GM19463 (cell line): Measurements from ENCODE around the gene GPHN.

Source experiments
- ATAC-seq: cut with Tn5 transposase; IDR thresholded peaks from one replicate; pipeline ENCODE4 v1.9.1; 2021; ENCODE audit warnings: mild to moderate bottlenecking, moderate library complexity; ENCODE audit not compliant: unreplicated experiment

Gene GPHN

DNA sequence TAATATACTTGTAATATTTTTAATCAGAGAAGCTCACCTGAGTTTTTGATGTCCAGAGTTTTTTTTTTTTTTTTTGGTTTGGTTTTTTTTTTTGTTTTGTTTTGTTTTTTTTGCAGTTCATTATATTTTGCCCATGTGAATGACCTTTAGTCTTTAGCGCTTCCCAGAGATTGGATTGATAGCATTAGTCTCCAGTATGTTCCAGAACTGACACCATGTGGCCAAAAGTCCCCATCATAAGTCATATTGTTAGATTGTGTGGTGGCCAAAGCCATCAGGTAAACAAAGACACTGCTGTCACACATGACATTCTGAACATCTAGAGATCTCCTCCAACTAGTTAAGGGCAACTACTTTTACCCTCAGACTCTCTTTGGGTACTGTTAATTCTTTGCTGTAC, 408.5 kb downstream of the GPHN start:
- ATAC-seq = no peak

DNA sequence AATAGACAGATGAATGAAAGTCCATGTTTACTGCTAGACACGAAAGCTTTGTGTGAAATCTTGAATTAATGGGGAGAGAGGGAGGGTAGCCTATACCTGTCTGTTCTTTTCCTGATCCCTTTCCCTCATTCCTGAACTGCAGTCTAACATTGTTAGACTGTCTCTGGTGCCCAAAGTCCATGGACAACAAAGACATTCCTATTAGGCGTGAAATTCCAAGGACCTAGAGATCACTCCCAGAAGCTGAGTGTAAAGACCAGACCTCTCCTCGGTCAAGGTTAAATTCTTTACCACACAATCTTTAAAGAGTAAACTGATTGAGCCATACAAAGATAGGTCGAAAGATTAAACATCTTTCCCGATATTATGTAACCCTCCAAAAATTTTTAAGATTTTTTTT, 410.6 kb downstream of the GPHN start:
- ATAC-seq = no peak

DNA sequence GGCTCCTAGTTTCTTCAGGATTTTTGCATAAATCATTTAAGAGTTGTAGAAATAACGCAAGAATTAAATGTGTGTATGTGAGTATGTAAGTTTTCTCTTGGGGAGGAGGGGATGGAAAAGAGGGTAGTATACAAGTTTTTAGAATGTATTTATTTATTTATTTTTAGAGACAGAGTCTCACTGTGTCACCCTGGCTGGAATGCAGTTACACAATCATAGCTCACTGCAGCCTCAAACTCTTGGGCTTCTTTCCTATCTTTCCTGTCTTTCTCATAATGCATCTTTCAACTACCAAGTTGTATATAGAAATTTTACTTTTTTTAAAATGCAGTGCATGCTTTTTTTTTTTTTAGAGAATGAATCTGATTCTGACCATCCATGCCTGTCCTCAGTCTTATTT, 412.2 kb downstream of the GPHN start:
- no peak for ATAC-seq

DNA sequence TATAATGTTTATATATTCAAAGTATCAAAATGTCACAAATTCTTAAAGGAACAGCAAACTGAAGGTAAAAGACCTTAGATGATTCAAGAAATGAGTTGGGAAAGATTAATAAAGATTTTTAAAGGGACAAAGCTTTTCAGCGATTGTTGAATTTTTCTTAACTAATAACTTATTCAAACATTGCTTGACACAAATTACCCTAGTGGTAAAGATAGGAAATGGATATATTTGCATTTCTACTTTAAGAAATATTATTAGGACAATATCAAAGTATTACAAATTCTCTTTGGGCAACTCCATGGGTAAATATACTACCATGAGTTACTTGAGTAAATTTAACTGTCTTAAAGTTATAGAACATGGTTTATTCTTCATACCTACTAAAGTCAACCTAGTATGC, 415.3 kb downstream of the GPHN start:
- ATAC-seq = no peak

DNA sequence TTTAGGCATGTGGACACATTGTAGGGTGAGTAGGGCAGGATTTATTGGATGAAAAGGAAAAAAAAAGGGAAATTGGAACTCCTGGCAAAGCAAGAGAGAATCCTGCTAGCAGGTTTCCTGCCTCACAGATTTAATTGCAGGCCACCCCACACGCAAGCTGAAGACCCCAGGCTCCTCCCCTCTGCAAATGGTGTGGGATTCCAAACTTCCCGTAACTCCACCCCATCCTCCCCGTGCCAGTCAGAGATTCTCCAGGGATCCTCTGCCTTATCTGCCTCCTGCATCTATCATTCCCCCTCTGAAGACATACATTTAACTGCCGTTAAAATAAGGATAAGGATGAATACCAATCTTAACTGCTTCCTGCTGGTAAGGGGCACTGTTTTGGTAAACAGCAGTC, 431.5 kb downstream of the GPHN start:
- ATAC-seq = no peak

DNA sequence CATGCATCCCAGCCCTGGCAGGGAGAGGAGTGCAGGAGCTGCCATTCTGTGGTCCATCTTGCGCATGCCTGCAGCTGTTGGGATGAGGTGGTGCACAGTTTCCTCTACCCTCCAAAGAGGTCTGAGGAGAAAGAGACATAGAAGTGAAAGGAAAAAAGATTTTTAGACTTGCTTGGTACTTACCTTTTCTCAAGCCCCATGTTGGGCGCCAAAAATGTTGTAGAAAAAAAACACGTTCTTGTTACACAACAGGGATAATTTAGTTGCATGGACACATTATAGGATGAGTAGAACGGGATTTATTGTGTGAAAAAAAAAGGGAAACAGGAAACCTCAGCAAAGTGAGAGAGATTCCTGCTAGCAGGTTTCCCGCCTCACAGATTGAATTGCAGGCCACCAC, 436.9 kb downstream of the GPHN start:
- no peak for ATAC-seq

DNA sequence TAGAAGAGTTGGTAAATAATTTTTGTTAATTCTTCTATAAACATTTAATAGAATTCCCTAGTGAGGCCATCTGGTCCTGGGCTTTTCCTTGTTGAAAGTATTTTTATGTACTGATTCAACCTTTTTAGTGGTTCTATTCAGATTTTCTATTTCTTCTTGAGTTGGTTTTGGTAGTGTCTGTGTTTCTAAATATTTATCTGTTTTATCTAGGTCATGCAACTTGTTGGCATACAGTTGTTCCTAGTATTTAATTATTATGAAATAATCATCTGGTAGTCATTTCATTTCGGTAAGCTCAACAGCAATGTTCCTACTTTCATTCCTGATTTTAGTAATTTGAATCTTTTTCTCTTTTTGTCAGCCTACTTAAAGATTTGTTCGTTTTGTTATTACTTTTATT, 447.2 kb downstream of the GPHN start:
- no peak for ATAC-seq

DNA sequence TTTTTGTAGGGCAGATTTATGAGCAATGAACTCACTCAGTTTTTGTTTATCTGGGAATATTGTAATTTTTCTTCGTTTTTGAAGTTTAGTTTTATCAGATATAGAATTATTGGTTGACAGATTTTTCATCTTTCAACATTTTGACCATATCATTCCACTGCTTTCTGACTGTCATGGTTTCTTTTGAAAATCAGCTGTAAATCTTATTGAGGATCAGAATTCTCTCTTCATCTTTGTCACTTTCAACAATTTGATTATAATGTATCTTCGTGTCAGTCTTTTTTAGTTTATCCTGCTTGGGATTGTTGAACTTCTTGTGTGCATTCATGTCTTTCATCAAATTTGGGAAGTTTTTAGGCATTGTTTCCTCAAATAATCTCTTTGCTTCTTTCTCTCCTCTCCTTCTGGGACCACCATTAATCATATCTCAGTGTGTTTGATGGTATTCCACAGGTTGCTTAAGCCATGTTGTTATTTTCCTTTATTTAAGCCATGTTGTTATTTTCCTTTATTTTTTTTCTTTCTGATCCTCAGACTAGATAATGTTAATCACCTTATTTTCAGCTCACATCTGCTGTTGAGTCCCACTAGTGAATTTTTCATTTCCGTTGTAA, 451.6 kb downstream of the GPHN start:
- no peak for ATAC-seq

DNA sequence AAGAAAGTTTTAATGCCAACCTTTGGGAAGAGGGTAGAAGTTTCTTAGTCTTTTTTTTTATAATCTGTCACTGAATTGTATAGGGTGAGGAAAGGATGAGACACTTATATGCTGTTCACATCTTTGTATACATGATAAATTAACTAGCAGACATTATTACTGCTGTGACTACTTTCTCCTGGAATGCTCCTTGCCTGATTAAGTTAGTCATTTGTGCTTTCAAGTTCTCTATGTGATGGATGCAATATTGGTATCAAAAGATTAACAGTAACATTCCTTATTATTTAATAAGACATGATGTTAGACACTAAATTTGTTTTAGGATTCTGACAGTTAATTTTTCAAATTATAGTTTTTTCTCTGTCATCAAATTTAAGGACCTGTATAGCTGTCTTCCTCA, 457.9 kb downstream of the GPHN start:
- ATAC-seq = no peak

DNA sequence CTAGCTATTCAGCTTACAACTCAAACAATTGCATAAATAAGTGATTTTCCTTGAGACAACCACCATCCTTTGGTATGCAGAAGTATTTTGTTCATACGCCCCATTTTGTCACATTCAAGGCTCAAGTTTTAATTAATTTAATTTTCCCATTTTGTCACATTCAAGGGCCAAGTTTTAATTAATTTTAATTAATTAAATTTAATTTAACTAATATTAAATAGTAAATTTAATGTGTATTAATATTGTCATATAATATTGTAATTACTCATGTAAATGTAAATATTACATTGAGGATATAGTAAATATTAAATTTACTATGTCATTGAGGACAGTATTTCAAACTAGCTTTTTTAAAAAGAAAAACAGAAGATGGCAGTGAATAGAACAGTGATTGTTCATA, 464.5 kb downstream of the GPHN start:
- no peak for ATAC-seq

DNA sequence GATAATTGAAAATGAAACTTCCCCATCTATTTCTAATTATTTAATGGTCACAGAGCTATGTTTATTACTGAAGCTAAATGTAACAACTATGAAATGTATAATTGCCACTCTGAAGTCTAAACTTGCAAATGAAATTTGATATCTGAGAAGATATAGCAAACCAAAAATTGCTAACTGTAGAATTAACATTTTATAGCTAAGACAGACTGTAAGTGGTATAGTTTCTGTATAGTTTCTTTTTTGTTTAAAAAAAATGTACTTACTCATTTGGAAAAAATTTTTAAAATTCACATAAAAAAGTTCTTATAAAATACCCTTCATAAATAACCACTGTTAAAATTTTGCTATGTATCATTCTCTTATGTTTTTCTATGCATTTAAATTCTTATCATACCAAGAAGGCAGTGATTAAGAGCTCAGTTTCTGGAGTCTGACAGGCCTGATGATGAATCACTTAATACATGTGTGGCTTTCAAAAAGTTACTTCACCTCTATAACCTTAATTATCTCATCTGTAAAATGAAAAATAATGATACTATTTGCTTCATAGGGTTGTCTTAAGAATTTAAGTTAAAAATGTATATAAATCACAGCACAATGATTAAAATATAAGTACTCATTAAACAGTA, 466.6 kb downstream of the GPHN start:
- ATAC-seq = no peak

DNA sequence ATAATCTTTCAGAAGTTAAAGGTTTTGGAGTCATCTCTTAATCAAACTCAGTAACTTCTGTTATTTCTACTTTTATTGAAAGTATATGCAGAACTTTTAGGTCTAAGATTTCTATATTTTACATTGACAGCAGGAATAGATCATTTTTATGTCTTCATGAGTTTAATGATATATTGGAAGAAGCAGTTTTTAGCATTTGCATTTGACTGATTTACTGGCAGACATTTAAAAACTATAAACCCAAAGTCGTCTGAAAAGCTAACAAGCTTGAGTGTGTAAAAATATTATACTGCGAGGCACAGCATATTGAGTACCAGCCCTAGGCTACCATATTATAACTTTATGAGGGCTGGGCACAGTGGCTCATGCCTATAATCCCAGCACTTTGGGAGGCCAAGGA, 467.3 kb downstream of the GPHN start:
- ATAC-seq = no peak

DNA sequence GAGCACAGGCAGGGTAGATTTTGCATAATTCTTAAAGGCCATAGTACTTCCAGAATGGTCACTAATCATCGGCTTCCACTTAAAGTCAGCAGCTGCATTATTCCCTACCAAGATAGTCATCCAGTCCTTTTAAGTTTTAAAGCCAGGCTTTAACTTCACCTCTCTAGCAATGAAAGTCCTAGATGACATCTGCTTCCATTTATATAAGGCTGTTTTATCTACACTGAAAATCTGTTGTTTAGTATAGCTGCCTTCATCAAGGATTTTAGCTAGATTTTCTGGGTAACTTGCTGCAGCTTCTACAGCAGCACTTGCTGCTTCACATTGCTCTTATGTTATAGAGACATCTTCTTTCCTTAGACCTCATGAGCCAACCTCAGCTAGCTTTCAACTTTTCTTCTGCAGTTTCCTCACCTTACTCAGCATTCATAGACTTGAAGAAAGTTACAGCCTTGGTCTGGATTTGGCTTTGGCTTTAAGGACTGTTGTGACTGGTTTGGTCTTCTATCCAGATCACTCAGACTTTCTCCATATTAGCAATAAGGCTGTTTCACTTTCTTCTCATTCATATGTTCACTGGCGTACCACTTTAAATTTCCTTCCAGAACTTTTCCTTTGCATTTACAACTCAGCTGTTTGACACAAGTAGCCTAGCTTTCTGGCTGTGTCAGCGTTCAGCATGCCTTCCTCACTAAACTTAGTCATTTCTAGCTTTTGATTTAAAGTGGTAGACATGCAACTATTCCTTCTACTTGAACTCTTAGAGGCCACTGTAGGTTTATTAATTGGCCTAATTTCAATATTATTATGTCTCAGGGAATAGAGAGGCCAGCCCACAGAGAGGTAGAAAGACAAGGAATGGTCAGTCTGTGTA, 471.4 kb downstream of the GPHN start:
- no peak for ATAC-seq

DNA sequence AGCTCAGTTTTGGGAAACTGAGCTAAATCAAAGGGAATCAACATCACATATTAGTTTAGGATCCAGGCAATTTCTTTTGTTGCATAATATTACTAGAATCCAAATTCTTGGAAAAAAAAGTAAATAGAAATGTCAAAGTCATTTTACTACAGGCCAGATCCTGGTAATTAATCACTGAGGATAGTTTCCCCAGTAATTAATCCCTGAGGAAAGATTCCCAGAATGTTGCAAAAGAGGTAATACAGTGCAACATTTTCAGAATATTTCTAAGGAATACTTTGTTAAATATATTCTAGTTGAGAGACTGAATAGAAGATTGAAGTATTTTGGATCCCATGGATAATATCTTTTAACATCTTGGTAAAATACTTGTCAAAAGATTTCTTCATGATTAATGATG, 474.3 kb downstream of the GPHN start:
- no peak for ATAC-seq

DNA sequence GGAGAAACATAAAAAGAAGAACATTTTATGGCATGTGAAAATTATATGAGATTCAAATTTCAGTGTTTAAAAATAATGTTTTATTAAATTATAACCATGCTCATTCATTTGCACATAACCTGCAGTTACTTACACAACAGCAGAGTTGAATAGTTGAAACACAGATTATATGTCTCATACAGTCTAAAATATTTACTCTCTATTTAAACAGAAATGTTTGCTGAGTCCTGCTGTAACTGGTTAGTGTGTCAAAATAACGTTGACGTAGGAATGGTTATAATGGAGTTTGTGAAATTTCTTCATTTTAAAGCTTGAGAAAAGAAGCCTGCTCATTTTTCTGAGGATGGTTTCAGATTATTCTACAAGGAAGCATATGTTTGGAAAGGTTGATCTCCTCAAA, 484.8 kb downstream of the GPHN start:
- no peak for ATAC-seq

DNA sequence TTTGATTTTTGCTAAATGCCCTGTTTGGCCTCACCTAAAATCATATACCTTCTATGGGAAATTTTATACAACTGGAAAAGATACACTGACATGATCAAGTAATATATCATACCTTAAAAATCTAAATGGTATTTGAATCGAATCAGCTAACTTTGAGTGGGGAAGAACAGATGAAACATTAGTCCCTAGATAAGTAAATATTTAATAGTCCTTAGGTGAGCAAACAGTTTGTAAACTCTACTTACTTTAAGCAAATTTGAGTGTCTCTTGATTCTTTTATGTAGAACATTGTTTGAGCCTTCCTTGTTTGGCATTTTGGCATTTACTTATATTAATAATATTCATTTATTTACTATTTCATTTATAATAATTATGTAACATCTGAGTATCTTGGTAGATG, 485.6 kb downstream of the GPHN start:
- ATAC-seq = no peak

DNA sequence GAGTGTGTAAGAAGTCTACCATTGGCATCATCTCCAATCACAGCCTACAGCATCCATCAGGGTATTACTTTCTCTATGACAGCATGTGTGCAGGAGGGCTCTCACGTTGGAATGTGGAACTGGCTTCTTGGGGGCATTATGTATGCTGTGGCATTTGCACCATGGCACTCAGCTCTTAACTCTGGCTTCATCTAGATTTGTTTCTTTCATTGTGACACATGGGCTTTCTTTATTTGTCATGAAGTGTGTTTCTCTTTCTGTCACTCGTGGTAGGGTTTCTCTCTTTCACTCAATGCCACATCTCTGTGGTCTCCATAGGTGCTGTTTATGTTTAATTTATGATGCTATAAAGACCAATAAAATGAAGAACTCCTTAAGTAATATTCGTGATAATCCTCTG, 490.1 kb downstream of the GPHN start:
- no peak for ATAC-seq

DNA sequence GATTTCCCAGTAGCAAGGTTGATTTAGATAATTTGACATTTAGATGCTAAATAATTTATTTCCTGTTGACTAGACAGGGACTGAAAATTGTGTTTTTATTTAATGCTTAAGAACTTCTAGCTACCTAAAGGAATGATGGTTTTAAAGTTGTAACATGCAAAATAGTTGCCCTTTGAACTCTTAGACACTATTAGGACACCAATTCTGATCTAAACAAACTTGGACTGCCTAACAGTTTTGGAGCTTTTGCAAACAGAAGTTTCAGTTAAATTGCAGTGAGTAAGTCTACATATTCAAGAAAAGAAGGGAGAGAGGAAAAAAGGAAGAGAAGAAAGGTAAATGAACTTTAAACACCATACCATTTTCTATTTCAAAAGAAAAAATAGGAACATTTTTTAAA, 492.0 kb downstream of the GPHN start:
- ATAC-seq = no peak

DNA sequence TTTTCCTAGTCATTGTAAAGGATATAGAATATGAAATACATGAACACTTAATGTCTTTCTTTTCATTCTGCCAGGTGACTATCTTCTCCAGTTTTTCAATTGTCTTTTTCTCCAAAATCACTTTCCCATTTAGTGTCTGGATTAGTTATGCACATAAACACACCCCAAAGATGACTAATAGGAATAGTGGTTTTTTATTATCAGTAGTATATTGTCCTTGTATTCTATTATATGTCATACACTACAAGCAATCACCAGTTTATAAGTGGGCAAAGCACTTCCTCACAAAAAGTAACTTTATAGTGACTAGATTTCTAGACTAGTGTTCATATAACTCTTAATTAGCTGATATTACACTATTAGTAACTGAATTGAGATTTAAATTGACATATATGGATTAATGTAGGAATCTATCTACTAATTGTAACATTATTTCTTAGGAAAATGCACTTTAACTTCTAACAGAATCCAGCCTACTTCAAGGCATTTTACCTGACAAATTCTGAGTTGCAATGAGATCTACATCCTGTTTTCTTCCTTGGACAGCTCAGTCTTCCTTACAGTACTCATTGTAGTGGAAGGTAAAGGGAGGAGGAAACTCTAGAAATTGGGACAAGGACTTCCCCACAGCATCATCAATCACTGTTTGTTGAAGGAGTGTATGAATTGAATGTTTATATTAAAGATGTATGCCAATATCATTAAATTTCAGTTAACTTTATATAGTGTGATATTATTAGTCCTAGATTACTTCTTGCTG, 495.2 kb downstream of the GPHN start:
- no peak for ATAC-seq

DNA sequence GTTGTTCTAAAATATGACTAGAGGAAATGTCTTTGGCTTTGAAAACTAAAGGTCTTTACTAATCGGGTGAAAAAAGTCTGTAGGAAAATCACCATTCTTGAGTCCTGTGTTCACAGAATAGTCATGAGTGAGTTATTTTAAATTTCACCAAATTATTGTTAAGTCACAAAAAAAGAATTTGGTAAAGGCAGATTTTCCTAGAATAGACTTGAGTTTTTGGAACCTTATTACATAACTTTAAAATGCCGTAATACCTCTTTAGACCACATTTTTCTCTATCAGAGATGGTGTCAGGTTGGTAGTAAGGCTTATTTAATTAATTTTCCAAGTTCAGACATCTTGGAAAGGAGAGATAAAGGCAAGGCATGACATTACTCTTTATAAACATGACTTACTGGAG, 496.6 kb downstream of the GPHN start:
- no peak for ATAC-seq

DNA sequence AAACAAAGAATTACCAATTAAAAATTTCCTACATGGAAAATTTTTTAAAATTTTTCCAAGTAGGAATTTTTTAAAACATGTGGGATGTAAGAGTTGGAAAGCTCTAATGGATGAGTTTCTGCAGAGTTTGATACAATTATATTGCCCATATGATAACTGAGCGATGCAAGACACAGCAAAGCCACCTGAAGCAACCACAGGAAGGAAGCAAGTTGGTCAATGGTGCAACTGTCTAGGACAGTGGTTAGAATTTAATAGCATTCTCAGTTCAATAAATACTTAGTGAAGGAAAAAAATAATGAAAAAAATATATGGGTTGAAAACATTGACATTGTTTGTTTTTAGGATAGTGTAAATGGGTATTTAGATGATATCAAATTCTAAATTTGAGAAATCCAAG, 502.7 kb downstream of the GPHN start:
- ATAC-seq = no peak

DNA sequence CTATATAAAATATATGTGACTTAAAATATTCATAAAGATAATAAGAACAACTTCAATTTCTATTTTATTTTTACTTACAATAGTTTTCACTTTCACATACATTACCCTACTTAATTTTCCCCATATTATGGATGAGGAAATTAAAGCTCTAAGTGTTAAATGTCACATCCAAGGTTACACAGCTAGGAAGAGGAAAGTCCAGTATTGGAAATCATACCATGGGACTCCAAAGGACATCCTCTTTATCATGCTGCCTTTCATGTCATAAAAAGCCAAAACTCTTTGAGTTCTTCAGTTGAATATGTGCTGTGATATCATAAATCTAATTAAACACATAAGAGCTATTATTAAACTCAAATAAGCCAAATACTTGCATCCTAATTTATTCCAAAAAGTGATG, 508.9 kb downstream of the GPHN start:
- no peak for ATAC-seq
